Loucy (cell line): ENCODE data around the gene PLA2G4E.

Experiments
- CTCF ChIP-seq: fragments of 200-600 bp; sonication (generic); conservative IDR thresholded peaks from 2 replicates; pipeline ENCODE4 v1.5.1; 2014; ENCODE audit warnings: mild to moderate bottlenecking, antibody characterized with exemption, low read length
- EZH2phosphoT487 ChIP-seq: fragments of 200-600 bp; IDR thresholded peaks from 2 replicates; pipeline ENCODE4 v1.6.1; 2018; ENCODE audit warnings: antibody characterized with exemption, mild to moderate bottlenecking, moderate library complexity, borderline replicate concordance

GRCh38 chr15:42027521-42027920 lies 6.7 kb upstream of the PLA2G4E start:
- TF ChIP-seq CTCF (no peak), EZH2phosphoT487 (no peak)
